ENCODE measurements around the gene ATF6. TPM values are rescaled to one million over a fixed set of nuclear protein-coding genes. Genes with fewer than 3 reads are reported as not detected.

The ATF6 gene
- total RNA-seq, 2 donors from 2014 or later = 27.9 to 32.3 TPM

GRCh38 chr1:161914595-161914994, 148.5 kb downstream of the ATF6 start:
- intact Hi-C loops (cut with DNase I) = no loop called here
- DNase-seq (ENCODE audit: low spot score) = no peak

GRCh38 chr1:161915051-161915503, 149.0 kb downstream of the ATF6 start:
- intact Hi-C loops (cut with DNase I) = no loop called here
- no peak for DNase-seq (ENCODE audit: low spot score)

GRCh38 chr1:161915978-161916377, 149.9 kb downstream of the ATF6 start:
- intact Hi-C loops (cut with DNase I) = no loop called here
- no peak for DNase-seq (ENCODE audit: low spot score)

- intact Hi-C loops (cut with DNase I) = no loop called here
- no peak for DNase-seq (ENCODE audit: low spot score)
Measured at GRCh38 chr1:161919229-161919628, 153.1 kb downstream of the ATF6 start.

GRCh38 chr1:161921491-161921890, 155.4 kb downstream of the ATF6 start:
- no peak for DNase-seq (ENCODE audit: low spot score)
- intact Hi-C loops (cut with DNase I) = no loop called here

- intact Hi-C loops (cut with DNase I) = no loop called here
- DNase-seq (ENCODE audit: low spot score) = no peak
Measured at GRCh38 chr1:161921990-161922389, 155.9 kb downstream of the ATF6 start.

GRCh38 chr1:161928056-161928455, 161.9 kb downstream of the ATF6 start:
- no peak for DNase-seq (ENCODE audit: low spot score)
- intact Hi-C loops (cut with DNase I) = no loop called here

- intact Hi-C loops (cut with DNase I) = no loop called here
Measured at GRCh38 chr1:161929137-161929536, 163.0 kb downstream of the ATF6 start.

GRCh38 chr1:161930064-161930463, 163.9 kb downstream of the ATF6 start:
- no peak for DNase-seq (ENCODE audit: low spot score)
- intact Hi-C loops (cut with DNase I) = no loop called here

More at GRCh38 chr1:161929137-161929536, 163.0 kb downstream of the ATF6 start:
- no peak for DNase-seq (ENCODE audit: low spot score)

GRCh38 chr1:161932668-161933067, 166.5 kb downstream of the ATF6 start:
- intact Hi-C loops (cut with DNase I) = no loop called here
- DNase-seq (ENCODE audit: low spot score) = no peak

GRCh38 chr1:161933592-161934588, 167.8 kb downstream of the ATF6 start:
- intact Hi-C loops (cut with DNase I) = no loop called here
- no peak for DNase-seq (ENCODE audit: low spot score)

GRCh38 chr1:161935264-161935663, 169.1 kb downstream of the ATF6 start:
- intact Hi-C loops (cut with DNase I) = no loop called here
- DNase-seq (ENCODE audit: low spot score) = no peak

GRCh38 chr1:161936786-161937185, 170.7 kb downstream of the ATF6 start:
- intact Hi-C loops (cut with DNase I) = no loop called here
- no peak for DNase-seq (ENCODE audit: low spot score)

- intact Hi-C loops (cut with DNase I) = no loop called here
Measured at GRCh38 chr1:161940866-161941591, 174.9 kb downstream of the ATF6 start.

GRCh38 chr1:161941726-161942436, 175.8 kb downstream of the ATF6 start:
- intact Hi-C loops (cut with DNase I) = no loop called here

More at GRCh38 chr1:161940866-161941591, 174.9 kb downstream of the ATF6 start:
- no peak for DNase-seq (ENCODE audit: low spot score)

GRCh38 chr1:161943737-161944136, 177.6 kb downstream of the ATF6 start:
- intact Hi-C loops (cut with DNase I) = no loop called here
- DNase-seq (ENCODE audit: low spot score) = no peak

More at GRCh38 chr1:161941726-161942436, 175.8 kb downstream of the ATF6 start:
- DNase-seq (ENCODE audit: low spot score) = no peak

- intact Hi-C loops (cut with DNase I) = no loop called here
- DNase-seq (ENCODE audit: low spot score) = no peak
Measured at GRCh38 chr1:161944381-161944780, 178.3 kb downstream of the ATF6 start.

- DNase-seq (ENCODE audit: low spot score) = no peak
- intact Hi-C loops (cut with DNase I) = no loop called here
Measured at GRCh38 chr1:161945306-161946060, 179.4 kb downstream of the ATF6 start.
